HepG2 (cell line): ENCODE measurements around the gene B4GALT5. TPM values are rescaled to one million over a fixed set of nuclear protein-coding genes. Genes with fewer than 3 reads are reported as not detected.

Experiments used
- CEBPB ChIP-seq: IDR thresholded peaks from 2 replicates; pipeline ENCODE4 v1.6.1; 2011; ENCODE audit warnings: low read depth, low read length, improper control_type of control experiment, borderline replicate concordance
- FOXP1 ChIP-seq, 2 experiments: fragments of 450-650 bp in 1 of 2; IDR thresholded peaks; 2 replicates each; pipeline ENCODE4 v1.6.1; 2017 to 2018; ENCODE audit warnings: antibody characterized with exemption in 1 of 2
- KMT2A ChIP-seq: sonication (generic); formaldehyde crosslinking; IDR thresholded peaks from 2 replicates; pipeline ENCODE4 v1.4.0; 2020; ENCODE audit warnings: missing genetic modification reagents
- MTA1 ChIP-seq: sonication (generic); formaldehyde crosslinking; IDR thresholded peaks from 2 replicates; pipeline ENCODE4 v1.4.0; 2020; ENCODE audit warnings: missing genetic modification reagents, mild to moderate bottlenecking, borderline replicate concordance
- RBM22 ChIP-seq: fragments of 200-400 bp; formaldehyde crosslinking; optimal IDR thresholded peaks from 2 replicates; pipeline ENCODE3; 2017; ENCODE audit warnings: mild to moderate bottlenecking, low read length, moderate library complexity
- SPEN ChIP-seq: sonication (generic); formaldehyde crosslinking; IDR thresholded peaks from 2 replicates; pipeline ENCODE4 v1.5.1; 2020; ENCODE audit warnings: low read depth, mild to moderate bottlenecking, missing genetic modification reagents
- TCF7 ChIP-seq: sonication (generic); IDR thresholded peaks from 2 replicates; pipeline ENCODE4 v1.6.1; 2016; ENCODE audit warnings: antibody characterized with exemption, low read depth
- ZFY ChIP-seq: sonication (generic); formaldehyde crosslinking; IDR thresholded peaks from 2 replicates; pipeline ENCODE4 v1.4.0; 2020; ENCODE audit warnings: missing genetic modification reagents
- ZKSCAN1 ChIP-seq: fragments of 150-350 bp; IDR thresholded peaks from 2 replicates; pipeline ENCODE4 v1.6.1; 2014; ENCODE audit warnings: low read length
- ZNF343 ChIP-seq: sonication (generic); formaldehyde crosslinking; IDR thresholded peaks from 2 replicates; pipeline ENCODE4 v1.4.0; 2020; ENCODE audit warnings: mild to moderate bottlenecking, missing genetic modification reagents
- polyA plus RNA-seq, 8 experiments: library from polyadenylated mRNA; depleted of rRNA in 3 of 8; stranded (reverse) in 7 of 8; unstranded in 1 of 8; fragments of >200 nt; fragmentation: Illumina TruSeq in 4 of 8; extraction: Trizol in 4 of 8; gene quantifications; 2 replicates each; pipeline versions ENCODE4 v1.2.1 to v1.2.3, GENCODE V29; 2011 to 2016; ENCODE audit warnings: low read depth in 4 of 8, missing spikeins in 1 of 8, mixed read lengths in 1 of 8; ENCODE audit not compliant: insufficient read depth in 1 of 8
- total RNA-seq, 5 experiments: library from RNA; depleted of rRNA; stranded (reverse); fragments of >200 nt; fragmentation: Illumina TruSeq; extraction: Trizol; gene quantifications; 2 replicates each; pipeline ENCODE4 v1.2.3, GENCODE V29; 2016; ENCODE audit warnings: low read depth in 1 of 5
- TF ChIP-seq, protein P1 (sequence below): sonication (generic); formaldehyde crosslinking; IDR thresholded peaks from 2 replicates; pipeline ENCODE4 v1.4.0; 2020; ENCODE audit warnings: missing genetic modification reagents
- TF ChIP-seq, protein P2 (sequence below), 2 experiments: sonication (generic) in 1 of 2; formaldehyde crosslinking in 1 of 2; IDR thresholded peaks; 2 replicates each; pipeline versions ENCODE4 v1.5.1 to v1.6.1; 2011 to 2020; ENCODE audit warnings: borderline replicate concordance in 1 of 2, low read depth in 1 of 2, low read length in 1 of 2, mild to moderate bottlenecking in 1 of 2, missing genetic modification reagents in 1 of 2, moderate library complexity in 1 of 2
- TF ChIP-seq, protein P3 (sequence below): IDR thresholded peaks from 2 replicates; pipeline ENCODE4 v1.6.1; 2016
- TF ChIP-seq, protein P4 (sequence below): sonication (generic); formaldehyde crosslinking; IDR thresholded peaks from 2 replicates; pipeline ENCODE4 v1.4.0; 2020; ENCODE audit warnings: missing genetic modification reagents
- TF ChIP-seq, protein P5 (sequence below): IDR thresholded peaks from 2 replicates; pipeline ENCODE4 v1.6.1; 2018; ENCODE audit warnings: missing genetic modification reagents
- TF ChIP-seq, protein P6 (sequence below): sonication (generic); formaldehyde crosslinking; conservative IDR thresholded peaks from 2 replicates; pipeline ENCODE4 v1.5.0; 2020; ENCODE audit warnings: missing genetic modification reagents
- TF ChIP-seq, protein P7 (sequence below): sonication (generic); formaldehyde crosslinking; IDR thresholded peaks from 2 replicates; pipeline ENCODE4 v1.5.0; 2020; ENCODE audit warnings: mild to moderate bottlenecking, missing genetic modification reagents, borderline replicate concordance

The B4GALT5 gene
- total and polyA plus RNA-seq, 2 of the 13 experiments (the other 11 are each of a cell fraction or from before 2014, with no cell fraction given) = 27.3 to 30.9 TPM

DNA sequence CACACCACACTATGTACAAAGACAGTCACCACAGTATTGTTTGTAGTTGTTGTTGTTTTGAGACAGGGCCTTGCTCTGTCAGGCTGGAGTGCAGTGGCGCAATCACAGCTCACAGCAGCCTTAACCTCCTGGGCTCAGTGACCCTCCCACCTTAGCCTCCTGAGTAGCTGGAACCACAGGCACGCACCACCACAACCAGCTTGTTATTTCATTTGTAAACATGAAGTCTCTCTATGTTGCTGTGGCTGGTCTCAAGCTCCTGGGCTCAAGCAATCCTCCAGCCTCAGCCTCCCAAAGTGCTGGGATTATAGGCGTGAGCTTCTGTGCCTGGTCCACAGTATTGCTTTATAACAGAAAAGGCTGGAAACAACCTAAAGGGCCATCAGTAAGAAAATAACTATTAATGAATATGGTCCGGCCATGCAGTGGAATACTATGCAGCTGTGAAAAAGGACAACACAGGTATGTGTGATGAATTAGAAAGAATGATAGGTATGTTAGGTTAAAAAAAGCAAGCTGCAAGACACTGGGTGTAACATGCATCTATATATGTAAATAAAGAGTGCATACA, 115.8 kb downstream of the B4GALT5 start (continued):
- TF ChIP-seq, protein P1, sequence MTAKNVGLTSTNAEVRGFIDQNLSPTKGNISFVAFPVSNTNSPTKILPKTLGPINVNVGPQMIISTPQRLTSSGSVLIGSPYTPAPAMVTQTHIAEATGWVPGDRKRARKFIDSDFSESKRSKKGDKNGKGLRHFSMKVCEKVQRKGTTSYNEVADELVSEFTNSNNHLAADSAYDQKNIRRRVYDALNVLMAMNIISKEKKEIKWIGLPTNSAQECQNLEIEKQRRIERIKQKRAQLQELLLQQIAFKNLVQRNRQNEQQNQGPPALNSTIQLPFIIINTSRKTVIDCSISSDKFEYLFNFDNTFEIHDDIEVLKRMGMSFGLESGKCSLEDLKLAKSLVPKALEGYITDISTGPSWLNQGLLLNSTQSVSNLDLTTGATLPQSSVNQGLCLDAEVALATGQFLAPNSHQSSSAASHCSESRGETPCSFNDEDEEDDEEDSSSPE = no peak
- TF ChIP-seq CEBPB = peak; percentile 87
- TF ChIP-seq, protein P2, sequence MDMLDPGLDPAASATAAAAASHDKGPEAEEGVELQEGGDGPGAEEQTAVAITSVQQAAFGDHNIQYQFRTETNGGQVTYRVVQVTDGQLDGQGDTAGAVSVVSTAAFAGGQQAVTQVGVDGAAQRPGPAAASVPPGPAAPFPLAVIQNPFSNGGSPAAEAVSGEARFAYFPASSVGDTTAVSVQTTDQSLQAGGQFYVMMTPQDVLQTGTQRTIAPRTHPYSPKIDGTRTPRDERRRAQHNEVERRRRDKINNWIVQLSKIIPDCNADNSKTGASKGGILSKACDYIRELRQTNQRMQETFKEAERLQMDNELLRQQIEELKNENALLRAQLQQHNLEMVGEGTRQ (IDR thresholded peaks at IDR 0.05; ENCODE audit: low read depth, low read length) = no peak
- TF ChIP-seq, protein P2 (CRISPR knock-in tag; IDR thresholded peaks at IDR 0.05; ENCODE audit: borderline replicate concordance) = no peak
- no peak for TF ChIP-seq MTA1 (CRISPR knock-in tag)
- no peak for TF ChIP-seq KMT2A (CRISPR knock-in tag)
- TF ChIP-seq RBM22 = no peak
- TF ChIP-seq, protein P3, sequence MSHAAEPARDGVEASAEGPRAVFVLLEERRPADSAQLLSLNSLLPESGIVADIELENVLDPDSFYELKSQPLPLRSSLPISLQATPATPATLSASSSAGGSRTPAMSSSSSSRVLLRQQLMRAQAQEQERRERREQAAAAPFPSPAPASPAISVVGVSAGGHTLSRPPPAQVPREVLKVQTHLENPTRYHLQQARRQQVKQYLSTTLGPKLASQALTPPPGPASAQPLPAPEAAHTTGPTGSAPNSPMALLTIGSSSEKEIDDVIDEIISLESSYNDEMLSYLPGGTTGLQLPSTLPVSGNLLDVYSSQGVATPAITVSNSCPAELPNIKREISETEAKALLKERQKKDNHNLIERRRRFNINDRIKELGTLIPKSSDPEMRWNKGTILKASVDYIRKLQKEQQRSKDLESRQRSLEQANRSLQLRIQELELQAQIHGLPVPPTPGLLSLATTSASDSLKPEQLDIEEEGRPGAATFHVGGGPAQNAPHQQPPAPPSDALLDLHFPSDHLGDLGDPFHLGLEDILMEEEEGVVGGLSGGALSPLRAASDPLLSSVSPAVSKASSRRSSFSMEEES = no peak
- TF ChIP-seq, protein P4, sequence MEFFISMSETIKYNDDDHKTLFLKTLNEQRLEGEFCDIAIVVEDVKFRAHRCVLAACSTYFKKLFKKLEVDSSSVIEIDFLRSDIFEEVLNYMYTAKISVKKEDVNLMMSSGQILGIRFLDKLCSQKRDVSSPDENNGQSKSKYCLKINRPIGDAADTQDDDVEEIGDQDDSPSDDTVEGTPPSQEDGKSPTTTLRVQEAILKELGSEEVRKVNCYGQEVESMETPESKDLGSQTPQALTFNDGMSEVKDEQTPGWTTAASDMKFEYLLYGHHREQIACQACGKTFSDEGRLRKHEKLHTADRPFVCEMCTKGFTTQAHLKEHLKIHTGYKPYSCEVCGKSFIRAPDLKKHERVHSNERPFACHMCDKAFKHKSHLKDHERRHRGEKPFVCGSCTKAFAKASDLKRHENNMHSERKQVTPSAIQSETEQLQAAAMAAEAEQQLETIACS (CRISPR knock-in tag) = no peak
- TF ChIP-seq ZKSCAN1 = no peak
- TF ChIP-seq FOXP1 (IDR thresholded peaks at IDR 0.05) = no peak; the same call in 1 of the 2 replicates
- peak; percentile 82 for TF ChIP-seq FOXP1 (CRISPR knock-in tag; IDR thresholded peaks at IDR 0.05)
- TF ChIP-seq, protein P5, sequence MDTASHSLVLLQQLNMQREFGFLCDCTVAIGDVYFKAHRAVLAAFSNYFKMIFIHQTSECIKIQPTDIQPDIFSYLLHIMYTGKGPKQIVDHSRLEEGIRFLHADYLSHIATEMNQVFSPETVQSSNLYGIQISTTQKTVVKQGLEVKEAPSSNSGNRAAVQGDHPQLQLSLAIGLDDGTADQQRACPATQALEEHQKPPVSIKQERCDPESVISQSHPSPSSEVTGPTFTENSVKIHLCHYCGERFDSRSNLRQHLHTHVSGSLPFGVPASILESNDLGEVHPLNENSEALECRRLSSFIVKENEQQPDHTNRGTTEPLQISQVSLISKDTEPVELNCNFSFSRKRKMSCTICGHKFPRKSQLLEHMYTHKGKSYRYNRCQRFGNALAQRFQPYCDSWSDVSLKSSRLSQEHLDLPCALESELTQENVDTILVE (CRISPR knock-in tag) = no peak
- TF ChIP-seq TCF7 = no peak
- TF ChIP-seq, protein P6, sequence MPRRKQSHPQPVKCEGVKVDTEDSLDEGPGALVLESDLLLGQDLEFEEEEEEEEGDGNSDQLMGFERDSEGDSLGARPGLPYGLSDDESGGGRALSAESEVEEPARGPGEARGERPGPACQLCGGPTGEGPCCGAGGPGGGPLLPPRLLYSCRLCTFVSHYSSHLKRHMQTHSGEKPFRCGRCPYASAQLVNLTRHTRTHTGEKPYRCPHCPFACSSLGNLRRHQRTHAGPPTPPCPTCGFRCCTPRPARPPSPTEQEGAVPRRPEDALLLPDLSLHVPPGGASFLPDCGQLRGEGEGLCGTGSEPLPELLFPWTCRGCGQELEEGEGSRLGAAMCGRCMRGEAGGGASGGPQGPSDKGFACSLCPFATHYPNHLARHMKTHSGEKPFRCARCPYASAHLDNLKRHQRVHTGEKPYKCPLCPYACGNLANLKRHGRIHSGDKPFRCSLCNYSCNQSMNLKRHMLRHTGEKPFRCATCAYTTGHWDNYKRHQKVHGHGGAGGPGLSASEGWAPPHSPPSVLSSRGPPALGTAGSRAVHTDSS = no peak
- TF ChIP-seq, protein P7, sequence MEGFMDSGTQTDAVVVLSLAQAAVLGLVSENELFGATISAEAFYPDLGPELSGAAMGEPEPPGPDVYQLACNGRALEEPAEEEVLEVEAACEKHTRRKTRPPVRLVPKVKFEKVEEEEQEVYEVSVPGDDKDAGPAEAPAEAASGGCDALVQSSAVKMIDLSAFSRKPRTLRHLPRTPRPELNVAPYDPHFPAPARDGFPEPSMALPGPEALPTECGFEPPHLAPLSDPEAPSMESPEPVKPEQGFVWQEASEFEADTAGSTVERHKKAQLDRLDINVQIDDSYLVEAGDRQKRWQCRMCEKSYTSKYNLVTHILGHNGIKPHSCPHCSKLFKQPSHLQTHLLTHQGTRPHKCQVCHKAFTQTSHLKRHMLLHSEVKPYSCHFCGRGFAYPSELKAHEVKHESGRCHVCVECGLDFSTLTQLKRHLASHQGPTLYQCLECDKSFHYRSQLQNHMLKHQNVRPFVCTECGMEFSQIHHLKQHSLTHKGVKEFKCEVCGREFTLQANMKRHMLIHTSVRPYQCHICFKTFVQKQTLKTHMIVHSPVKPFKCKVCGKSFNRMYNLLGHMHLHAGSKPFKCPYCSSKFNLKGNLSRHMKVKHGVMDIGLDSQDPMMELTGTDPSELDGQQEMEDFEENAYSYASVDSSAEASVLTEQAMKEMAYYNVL (CRISPR knock-in tag) = no peak
- TF ChIP-seq ZNF343 (CRISPR knock-in tag) = no peak
- no peak for TF ChIP-seq ZFY (CRISPR knock-in tag)
- no peak for TF ChIP-seq SPEN (CRISPR knock-in tag)
